ENCODE measurements around the gene GHRL. TPM values are rescaled to one million over a fixed set of nuclear protein-coding genes. Genes with fewer than 3 reads are reported as not detected.
A peak's percentile ranks its signal among the peaks of the same experiment; 100 is the strongest.

GHRL gene
- total and polyA plus RNA-seq, 12 donors = 0.33 to 2.2 (median 0.97) TPM; not detected in 7

- no peaks in the 10 kb centered on the region for H3K9me3 ChIP-seq (replicated peaks in 1 of 3)
- WGBS, 4 donors = 76 to 88% (median 84%) methylated on average over 7 to 9 of the region's 9 CpGs
- TF ChIP-seq POLR2A (IDR thresholded peaks at IDR 0.05) = no peak
- TF ChIP-seq, protein P1, sequence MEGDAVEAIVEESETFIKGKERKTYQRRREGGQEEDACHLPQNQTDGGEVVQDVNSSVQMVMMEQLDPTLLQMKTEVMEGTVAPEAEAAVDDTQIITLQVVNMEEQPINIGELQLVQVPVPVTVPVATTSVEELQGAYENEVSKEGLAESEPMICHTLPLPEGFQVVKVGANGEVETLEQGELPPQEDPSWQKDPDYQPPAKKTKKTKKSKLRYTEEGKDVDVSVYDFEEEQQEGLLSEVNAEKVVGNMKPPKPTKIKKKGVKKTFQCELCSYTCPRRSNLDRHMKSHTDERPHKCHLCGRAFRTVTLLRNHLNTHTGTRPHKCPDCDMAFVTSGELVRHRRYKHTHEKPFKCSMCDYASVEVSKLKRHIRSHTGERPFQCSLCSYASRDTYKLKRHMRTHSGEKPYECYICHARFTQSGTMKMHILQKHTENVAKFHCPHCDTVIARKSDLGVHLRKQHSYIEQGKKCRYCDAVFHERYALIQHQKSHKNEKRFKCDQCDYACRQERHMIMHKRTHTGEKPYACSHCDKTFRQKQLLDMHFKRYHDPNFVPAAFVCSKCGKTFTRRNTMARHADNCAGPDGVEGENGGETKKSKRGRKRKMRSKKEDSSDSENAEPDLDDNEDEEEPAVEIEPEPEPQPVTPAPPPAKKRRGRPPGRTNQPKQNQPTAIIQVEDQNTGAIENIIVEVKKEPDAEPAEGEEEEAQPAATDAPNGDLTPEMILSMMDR (IDR thresholded peaks at IDR 0.05) = no peak
- no peaks in the 10 kb centered on the region for H3K27me3 ChIP-seq
- DNase-seq = peak in 2 of 7 donors; percentile 3 to 45
- H3K4me1 ChIP-seq (replicated peaks in 1 of 2) = no peaks in the 10 kb centered on the region
- H3K4me3 ChIP-seq = no peak overlapping the region
- intact Hi-C loops (cut with DNase I) = no loop called here
- H3K36me3 ChIP-seq (replicated peaks in 1 of 2) = peaks cover 0 to 54% of the 10 kb centered on the region in 2 donors
- H3K27ac ChIP-seq = no peak overlapping the region
These were observed 8.3 kb downstream of the GHRL start for GRCh38 chr3:10284496-10284895.

GRCh38 chr3:10283638-10284037, 9.1 kb downstream of the GHRL start:
- intact Hi-C loops (cut with DNase I) = no loop called here
- 73 to 91% (median 77%) methylated on average over 4 to 5 of the region's 5 CpGs for WGBS, 4 donors
- DNase-seq = peak in 3 of 7 donors; percentile 11 to 68 (median 13)
- Histone ChIP-seq H3K9me3 (replicated peaks in 1 of 3) (no peaks in the 10 kb centered on the region), H3K4me3 (no peak overlapping the region), H3K27ac (no peak overlapping the region), H3K27me3 (no peaks in the 10 kb centered on the region), H3K4me1 (replicated peaks in 1 of 2) (no peaks in the 10 kb centered on the region), H3K36me3 (replicated peaks in 1 of 2) (peaks cover 0 to 62% of the 10 kb centered on the region in 2 donors)
- no peak for TF ChIP-seq POLR2A (IDR thresholded peaks at IDR 0.05)
- TF ChIP-seq, protein P1 (IDR thresholded peaks at IDR 0.05) = no peak

GRCh38 chr3:10281951-10282350, 10.8 kb downstream of the GHRL start:
- 86 to 95% (median 92%) methylated on average over 5 of the region's 5 CpGs for WGBS, 4 donors
- H3K4me3 ChIP-seq = no peak overlapping the region
- no peaks in the 10 kb centered on the region for H3K27me3 ChIP-seq
- peaks cover 0 to 71% of the 10 kb centered on the region in 2 donors for H3K36me3 ChIP-seq (replicated peaks in 1 of 2)
- H3K27ac ChIP-seq = no peak overlapping the region
- TF ChIP-seq, protein P1 (IDR thresholded peaks at IDR 0.05) = no peak
- TF ChIP-seq POLR2A (IDR thresholded peaks at IDR 0.05) = no peak
- no peaks in the 10 kb centered on the region for H3K4me1 ChIP-seq (replicated peaks in 1 of 2)
- intact Hi-C loops (cut with DNase I) = no loop called here
- no peaks in the 10 kb centered on the region for H3K9me3 ChIP-seq (replicated peaks in 1 of 3)
- DNase-seq = peak in 1 of 7 donors; percentile 1

DNA sequence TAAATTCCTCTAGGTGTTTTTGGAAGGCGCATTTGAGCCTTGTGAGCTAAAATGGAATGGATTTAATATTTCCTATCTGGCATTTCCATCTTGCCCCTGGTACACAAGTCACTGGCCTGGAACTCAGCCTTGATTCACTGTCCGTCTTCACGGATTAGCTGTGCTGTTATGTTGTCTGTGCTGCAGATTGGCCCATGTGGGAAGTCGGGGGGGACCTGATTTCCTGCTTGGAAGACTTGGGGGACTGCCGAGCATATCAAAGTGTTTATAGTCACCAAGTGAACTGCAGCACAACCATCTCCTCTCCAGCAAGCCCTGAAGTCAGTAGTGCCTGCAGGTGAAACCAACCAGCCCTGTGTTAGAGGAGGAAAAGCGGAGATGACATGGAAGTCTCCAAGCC, 12.2 kb downstream of the GHRL start:
- 90 to 95% (median 93%) methylated on average over 5 to 6 of the region's 6 CpGs for WGBS, 4 donors
- no peak for TF ChIP-seq POLR2A (IDR thresholded peaks at IDR 0.05)
- TF ChIP-seq, protein P1 (IDR thresholded peaks at IDR 0.05) = no peak
- Histone ChIP-seq H3K4me1 (replicated peaks in 1 of 2) (no peaks in the 10 kb centered on the region), H3K36me3 (replicated peaks in 1 of 2) (peaks cover 0 to 71% of the 10 kb centered on the region in 2 donors), H3K4me3 (no peak overlapping the region), H3K27me3 (no peaks in the 10 kb centered on the region), H3K27ac (no peak overlapping the region), H3K9me3 (replicated peaks in 1 of 3) (no peaks in the 10 kb centered on the region)
- DNase-seq = no peak
- intact Hi-C loops (cut with DNase I) = no loop called here

Data from adrenal gland (tissue), 12 donors.